CD4-positive, alpha-beta T cell treated with Interleukin-1 beta for 1 hour (primary cell): ENCODE measurements around the gene TRIM39.
A peak's percentile ranks its signal among the peaks of the same experiment; 100 is the strongest.
"Not testable (repeated sequence)": the region's sequence is repeated elsewhere in the genome, so short reads cannot be mapped to it uniquely, and the experiment has no call there.

Source experiments
- DNase-seq, 2 donors: peaks; one replicate each; pipeline ENCODE4 v3.0.0-alpha.2; 2020 to 2022

Gene TRIM39

GRCh38 chr6:30326526-30327231 lies at the start of gene TRIM39:
Gene TRIM39 (plus strand): TSS chr6:30326927. CDS start chr6:30329318, 2,391 bp downstream.
- DNase-seq, result peak; percentile 92 to 94

DNA sequence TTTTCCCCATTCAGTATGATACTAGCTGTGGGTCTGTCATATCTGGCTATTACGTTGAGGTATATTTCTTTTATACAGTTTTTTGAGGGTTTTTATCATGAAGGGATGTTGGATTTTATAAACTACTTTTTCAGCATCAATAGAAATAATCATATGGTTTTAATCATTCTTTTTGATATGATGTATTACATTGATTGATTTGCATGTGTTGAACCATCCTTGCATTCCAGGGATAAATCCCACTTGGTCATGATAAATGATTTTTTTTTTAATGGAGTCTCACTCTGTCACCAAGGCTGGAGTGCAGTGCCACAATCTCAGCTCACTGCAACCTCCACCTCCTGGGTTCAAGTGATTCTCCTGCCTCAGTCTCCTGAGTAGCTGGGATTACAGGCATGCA lies 45.7 kb upstream of the TRIM39 start:
- DNase-seq, result not testable (repeated sequence)

DNA sequence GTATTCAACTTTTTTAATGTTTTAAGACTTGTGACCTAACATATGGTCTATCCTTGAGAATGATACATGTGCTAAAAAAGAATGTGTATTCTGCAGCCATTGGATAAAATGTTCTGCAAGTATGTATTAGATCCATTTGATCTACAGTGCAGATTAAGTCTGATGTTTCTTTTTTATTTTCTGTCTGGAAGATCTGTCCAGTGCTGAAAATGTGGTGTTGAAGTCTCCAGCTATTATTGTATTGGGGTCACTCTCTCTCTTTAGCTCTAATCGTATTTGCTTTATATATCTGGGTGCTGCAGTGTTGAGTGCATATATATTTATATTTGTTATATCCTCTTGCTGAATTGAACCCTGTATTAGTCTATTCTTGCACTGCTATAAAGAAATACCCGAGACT lies 44.2 kb upstream of the TRIM39 start:
- no peak for DNase-seq

- no peak for DNase-seq
These were observed 43.0 kb upstream of the TRIM39 start for GRCh38 chr6:30283761-30284160.

DNA sequence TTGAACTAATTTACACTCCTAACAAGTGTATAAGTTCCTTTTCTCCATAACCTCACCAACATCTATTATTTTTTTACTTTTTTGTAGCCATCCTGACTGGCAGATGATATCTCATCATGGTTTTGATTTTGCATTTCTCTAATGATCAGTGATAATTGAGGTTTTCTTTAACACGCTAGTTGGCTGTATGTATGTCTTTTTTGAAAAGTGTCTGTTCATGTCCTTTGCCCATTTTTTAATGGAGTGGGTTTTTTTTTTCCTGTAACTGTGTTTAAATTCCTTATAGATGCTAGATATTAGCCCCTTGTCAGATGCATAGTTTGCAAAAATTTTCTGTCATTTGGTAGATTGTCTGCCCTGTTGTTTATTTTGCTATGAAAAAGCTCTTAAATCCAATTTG lies 39.6 kb upstream of the TRIM39 start:
- DNase-seq, result no peak

DNA sequence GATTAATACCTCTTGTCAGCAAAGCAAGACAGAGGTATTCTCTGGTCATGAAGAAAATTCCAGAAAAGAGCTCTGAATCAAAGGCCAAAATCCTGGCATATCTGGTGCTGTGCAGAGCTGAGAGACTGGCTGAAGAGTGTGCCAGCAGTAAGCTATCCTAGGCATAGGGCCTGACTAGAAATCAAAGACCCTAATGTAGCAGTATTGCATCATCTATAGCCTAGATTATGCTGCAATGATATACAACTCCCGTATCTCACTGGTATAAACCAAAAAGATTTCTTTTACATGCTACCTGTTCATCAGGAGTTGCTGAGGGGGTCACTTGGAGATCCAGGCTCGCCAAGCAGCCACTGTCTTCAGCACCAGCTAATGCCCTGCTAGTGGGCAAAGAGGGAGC lies 30.9 kb upstream of the TRIM39 start:
- no peak for DNase-seq

GRCh38 chr6:30304002-30304401 lies 22.7 kb upstream of the TRIM39 start:
- no peak for DNase-seq

DNA sequence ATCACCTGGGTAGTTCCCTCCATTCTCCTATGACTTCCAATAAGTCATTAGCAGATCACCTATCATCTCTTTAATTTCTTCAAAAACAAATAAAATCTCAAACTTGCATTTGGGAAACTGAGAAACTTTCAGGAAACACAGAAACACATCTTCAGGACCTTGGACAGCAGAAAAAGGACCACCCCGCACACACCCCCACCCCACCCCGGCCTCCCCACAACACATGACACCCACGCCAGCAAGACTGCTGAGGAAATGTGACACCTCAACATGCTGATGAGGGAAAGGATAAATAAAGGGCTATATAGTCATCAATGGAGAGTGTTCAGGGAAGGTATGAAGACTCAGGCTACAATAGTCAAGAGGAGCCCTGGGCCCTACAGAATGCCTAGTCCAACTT lies 15.6 kb upstream of the TRIM39 start:
- DNase-seq, result no peak

- DNase-seq, result no peak
These were observed 15.1 kb upstream of the TRIM39 start for GRCh38 chr6:30311671-30312070.

DNA sequence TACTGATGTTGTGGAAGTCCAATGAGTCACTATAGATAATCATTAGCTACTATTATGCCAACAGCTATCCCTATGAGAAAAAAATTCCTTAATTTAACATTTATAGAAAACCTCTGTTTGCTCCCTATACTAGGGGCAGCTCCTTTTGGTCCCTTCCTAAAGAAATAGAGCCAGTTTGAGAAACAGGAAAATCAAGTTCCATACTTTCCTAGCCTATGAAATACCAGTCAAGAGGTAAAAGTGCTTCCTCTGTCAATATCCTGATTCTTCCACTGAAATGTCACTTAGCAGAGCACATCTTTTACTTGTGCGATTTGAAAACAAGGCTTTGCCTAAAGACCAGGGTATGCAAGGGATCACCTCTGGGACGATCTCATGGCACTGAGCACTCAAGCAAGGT lies 14.5 kb upstream of the TRIM39 start:
- DNase-seq, result no peak

DNA sequence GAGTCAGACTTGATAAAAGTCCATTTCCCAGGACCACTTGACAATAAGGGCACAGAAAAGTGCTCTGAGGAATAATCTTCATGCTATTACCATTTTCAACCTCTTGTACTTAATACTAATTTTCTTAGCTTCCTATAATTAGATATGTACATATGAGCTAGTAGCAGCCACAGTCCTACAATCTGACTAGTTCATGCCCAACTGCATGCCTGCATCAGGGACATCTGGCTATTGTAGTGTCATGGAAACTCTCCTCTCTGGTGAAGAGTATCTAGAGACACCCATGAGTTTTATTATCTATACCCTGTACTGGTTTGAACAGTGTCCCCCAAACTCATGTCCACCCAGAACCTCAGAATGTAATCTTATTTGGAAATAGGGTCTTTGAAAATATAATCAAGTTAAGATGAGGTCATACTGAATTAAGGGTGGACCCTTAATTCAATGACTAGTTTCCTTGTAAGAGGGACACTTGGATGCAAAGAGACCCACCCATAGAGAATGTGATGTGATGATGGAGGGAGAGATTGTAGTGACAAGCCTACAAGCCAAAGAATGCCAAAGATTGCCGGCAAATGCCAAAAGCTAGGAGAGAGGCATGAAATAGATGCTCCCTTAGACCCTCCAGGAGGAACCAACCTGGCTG lies 13.9 kb upstream of the TRIM39 start:
- DNase-seq, result no peak

- DNase-seq, result no peak
These were observed 11.6 kb upstream of the TRIM39 start for GRCh38 chr6:30315156-30315555.

DNA sequence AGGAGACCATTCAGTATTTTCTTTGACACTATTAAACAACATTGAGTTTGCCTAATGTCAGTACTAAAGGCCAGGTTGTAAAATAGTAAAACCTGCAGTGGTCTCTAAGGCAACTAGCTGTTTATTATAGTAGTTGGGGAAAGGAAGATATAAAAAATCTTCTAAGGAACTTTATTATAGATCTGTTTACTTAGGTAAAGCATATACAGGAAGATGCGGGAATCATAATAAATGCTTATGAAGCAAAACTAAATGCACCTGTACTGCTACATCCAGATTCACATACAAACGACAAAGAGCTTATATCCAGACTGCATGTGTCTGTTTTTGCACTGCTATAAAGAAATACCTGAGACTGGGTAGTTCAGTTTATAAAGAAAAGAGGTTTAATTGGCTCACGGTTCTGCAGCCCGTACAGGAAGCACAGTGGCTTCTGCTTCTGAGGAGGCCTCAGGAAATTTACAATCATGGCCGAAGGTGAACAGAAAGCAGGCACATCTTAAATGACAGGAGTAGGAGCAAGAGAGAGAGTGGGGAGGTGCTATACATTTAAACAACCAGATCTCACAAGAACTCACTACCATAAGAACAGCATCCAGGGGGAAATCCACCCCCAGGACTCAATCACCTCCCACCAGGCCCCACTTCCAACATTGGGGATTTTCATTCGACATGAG lies 8.7 kb upstream of the TRIM39 start:
- no peak for DNase-seq

DNA sequence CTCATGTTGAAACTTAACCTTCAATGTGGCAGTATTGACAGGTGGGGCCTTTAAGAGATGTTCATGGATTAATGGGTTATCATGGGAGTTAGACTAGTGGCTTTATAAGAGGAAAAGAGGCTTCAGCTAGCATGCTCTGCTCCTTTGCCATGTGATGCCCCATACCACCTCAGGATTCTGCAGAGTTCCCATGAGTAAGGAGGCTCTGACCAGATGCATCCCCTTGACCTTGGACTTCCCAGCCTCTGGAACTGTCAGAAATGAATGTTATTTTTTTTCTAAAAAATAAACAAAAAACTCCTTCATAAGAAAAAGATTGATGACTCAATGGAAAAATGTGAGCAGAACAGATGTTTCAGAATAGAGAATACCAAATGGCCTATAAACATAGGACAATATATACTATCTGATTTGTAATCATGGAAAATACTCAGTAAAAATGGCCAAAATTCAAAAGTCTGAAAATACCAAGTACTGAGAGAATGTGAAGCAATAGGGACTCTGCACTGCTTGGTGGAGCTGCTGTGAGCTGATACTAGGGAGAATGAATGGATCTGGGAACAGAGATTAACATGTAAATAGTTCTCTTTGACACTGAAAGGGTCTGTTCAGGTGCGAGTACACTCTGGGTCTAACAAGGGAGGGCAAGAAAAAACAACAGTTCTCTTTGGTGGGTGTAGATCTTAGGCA lies 7.4 kb upstream of the TRIM39 start:
- DNase-seq, result no peak

DNA sequence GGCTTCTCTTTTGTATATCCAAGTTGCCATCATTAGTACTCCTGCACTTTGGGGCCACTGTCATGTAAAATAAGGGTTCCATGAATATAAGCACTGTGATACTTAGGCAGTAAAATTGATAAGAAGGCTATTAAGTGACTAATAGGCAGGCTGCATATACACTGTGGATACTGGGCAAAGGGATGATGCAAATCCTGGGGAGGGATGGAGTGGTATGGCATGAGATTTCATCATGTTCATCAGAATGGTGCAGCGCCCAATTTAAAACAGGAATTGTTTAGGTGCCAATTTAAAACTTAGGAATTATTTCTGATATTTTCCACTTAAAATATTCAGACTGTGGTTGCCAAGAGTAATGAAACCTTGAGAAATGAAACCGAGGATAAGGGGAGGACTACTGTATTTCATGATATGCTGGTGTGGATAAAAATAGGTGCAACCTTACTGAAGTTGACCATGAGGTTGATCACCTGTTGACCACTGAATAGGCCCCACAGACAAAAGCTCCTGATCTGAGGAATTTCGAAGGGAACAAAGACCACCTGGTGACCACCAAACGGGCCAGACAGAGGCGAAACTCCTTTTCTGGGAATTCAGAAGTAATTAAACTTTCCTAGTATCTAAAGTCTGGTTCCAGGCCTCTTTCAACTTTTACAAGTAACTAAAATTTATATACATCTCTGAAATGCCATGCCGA lies 4.9 kb upstream of the TRIM39 start:
- no peak for DNase-seq

DNA sequence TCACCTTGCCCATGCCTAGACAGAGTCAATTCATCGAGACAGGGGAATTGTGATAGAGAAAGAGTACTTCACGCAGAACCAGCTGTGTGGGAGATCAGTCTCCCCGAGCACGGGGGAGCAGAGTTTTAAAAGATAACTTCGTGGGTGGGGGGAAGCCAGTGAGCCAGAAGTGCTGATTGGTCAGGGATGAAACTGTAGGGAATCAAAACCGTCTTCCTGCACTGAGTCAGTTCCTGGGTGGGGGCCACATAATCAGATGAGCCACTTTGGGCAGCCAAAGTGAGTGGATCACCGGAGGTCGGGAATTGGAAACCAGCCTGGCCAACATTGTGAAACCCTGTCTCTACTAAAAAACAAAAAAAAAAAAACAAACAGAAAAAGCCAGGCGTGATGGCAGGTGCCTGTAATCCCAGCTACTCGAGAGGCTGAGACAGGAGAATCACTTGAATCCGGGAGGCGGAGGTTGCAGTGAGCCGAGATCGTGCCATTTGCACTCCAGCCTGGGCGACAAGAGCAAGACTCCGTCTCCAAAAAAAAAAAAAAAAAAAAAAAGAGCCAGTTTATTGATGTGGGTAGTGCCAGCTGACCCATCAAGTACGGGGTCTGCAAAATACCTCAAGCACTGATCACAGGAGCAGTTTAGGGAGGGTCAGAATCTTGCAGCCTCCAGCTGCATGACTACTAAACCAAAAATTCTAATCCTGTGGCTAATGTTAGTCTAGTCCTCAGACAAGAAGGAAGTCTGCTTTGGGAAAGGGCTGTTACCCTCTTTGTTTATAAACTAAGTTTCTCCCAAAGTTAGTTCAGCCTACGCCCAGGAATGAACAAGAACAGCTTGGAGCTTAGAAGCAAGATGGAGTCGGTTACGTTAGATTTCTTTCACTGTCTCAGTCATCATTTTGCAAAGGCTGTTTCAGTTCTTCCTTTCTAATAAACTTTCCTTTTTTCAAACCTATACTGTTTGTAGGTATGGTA lies 3.9 kb upstream of the TRIM39 start:
- DNase-seq, result no peak

DNA sequence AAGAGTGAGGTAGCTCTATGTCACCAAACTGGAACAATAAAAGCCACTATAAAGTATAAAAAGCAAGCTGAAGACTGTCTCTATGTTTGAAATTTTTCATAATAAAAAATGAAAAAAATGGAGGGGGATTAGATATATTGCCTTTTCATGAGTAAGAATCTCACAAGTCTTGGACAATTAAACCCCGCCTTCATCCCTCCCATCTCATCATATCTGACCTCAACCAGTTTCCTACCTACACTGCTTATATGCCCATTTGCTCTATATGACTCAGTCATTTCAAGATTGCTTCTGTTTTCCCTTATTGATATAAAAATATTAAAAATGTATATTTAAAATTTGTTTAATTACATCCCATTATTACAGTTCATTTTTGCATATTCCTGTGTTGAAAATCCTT lies 2.9 kb upstream of the TRIM39 start:
- no peak for DNase-seq

GRCh38 chr6:30325150-30325872 lies 1.4 kb upstream of the TRIM39 start:
- peak in 1 of 2 donors; percentile 89 for DNase-seq

GRCh38 chr6:30325873-30326525 lies 728 bp upstream of the TRIM39 start:
- peak; percentile 84 to 87 for DNase-seq

- DNase-seq, result no peak
These were observed 562 bp downstream of the TRIM39 start for GRCh38 chr6:30327232-30327746.
